GM19025 (cell line): ENCODE data around the gene FN3K.
"Not testable (repeated sequence)": the region's sequence is repeated elsewhere in the genome, so short reads cannot be mapped to it uniquely, and the experiment has no call there.

Experiments
- ATAC-seq: cut with Tn5 transposase; IDR thresholded peaks from one replicate; pipeline ENCODE4 v1.9.1; 2021; ENCODE audit warnings: mild to moderate bottlenecking, low read depth, moderate library complexity; ENCODE audit not compliant: unreplicated experiment

The FN3K gene

GRCh38 chr17:82732118-82732743 is 3.2 kb upstream of the FN3K start:
- no peak for ATAC-seq

- ATAC-seq: no peak
Observed at GRCh38 chr17:82736511-82737185, 1.2 kb downstream of the FN3K start.

DNA sequence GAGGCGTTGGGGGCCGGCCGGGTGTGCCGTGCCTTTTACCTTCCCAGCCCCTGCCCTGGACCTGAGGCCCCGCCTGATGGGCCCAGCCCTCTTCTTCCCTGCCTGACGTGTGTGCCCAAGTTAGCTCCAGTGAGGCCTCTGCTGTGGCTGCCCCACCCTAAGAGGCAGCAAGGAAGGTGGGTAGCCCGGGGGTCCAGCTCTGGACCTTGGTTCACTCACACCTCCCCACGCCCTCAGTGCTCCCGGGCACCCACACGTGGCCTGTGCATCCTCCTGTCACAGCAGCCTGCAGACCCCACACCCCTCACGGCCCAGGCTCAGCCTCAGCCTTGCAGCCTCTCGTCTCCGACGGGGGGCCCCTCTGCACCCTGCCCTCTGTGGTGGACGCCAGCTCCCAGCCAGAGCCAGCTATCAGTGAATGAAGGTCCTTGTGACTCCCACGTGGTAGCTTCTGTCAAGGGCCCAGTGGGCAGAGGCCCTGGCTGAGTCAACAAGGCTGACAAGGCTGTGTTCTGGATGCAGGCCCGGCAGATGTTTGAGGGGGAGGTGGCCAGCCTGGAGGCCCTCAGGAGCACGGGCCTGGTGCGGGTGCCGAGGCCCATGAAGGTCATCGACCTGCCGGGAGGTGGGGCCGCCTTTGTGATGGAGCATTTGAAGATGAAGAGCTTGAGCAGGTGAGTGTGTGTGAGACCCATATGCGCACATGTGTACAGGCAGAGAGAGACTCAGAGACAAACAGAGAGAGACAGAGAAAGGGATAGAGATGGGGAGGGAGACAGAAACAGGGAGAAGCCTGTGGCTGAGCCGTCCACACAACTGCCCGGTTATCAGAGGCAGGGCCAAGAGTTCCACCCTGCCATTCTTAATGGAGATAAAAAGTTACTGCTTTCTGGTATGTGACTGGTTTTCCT is 2.8 kb downstream of the FN3K start:
- ATAC-seq: no peak

DNA sequence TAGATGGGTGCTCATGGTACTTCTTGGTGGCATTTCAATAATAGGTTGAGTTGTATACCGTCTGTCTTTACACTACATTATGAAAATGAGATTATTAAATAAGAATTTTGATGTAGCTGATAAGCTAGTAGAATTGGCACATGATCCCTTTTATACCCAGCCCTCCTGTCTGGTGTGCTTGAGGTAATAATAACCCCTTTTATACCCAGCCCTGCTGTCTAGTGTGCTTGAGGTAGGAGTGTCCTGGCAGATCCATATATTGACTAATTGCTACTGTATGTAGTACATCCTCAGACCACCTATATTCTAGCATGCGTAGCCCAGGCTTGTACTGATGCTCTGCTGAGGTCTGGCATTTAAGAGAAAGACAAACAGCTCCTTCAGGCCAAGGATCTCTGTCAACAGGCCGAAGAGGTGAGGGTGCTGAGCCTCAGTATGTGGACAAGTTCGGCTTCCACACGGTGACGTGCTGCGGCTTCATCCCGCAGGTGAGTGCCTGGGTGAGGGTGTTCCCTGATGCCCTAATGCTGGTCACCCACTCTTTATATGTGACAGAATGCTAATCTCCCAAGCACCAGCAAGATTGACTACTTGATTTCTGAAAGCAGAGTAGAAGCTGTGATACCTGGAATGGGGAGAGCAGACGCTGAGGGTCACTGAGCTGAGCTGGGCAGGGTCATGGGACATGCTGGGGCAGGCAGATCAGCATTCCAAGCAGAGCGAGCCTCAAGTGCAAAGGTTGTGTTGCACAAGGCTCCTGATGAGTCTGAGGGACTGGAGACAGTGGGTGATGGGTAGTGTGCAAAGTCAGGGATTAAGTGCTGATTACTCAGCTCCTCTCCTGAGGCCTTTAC is 5.7 kb downstream of the FN3K start:
- ATAC-seq: no peak

- ATAC-seq: no peak
Observed at GRCh38 chr17:82743344-82744219, 8.2 kb downstream of the FN3K start.

- ATAC-seq: not testable (repeated sequence)
Observed at GRCh38 chr17:82744736-82745135, 9.3 kb downstream of the FN3K start.

- no peak for ATAC-seq
Observed at GRCh38 chr17:82745524-82745923, 10.1 kb downstream of the FN3K start.

DNA sequence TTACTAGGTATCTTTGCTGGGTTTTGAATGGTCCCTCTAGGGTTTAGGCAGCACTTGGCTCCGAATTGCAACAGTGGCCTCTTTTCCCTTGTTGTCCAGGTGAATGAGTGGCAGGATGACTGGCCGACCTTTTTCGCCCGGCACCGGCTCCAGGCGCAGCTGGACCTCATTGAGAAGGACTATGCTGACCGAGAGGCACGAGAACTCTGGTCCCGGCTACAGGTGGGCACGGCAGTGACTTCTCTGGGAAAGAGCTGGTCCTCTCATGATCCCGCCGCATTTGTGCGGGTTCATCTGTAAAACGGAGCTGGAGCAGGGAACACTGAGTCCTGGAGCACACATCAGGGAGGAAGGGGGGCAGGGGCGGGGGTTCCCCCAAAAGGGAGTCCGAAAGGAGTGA is 13.3 kb downstream of the FN3K start:
- no peak for ATAC-seq

- ATAC-seq: no peak
Observed at GRCh38 chr17:82750241-82750908, 15.0 kb downstream of the FN3K start.

- peak; percentile 16 for ATAC-seq
Observed at GRCh38 chr17:82751171-82751570, 15.8 kb downstream of the FN3K start.

- peak; percentile 72 for ATAC-seq
Observed at GRCh38 chr17:82751571-82752370, 16.4 kb downstream of the FN3K start, which contains the start of gene TBCD. TBCD (plus strand) TSS chr17:82752065; CDS start chr17:82752194, 129 bp downstream.

- ATAC-seq: peak; percentile 22
Observed at GRCh38 chr17:82752371-82753200, 17.2 kb downstream of the FN3K start.

- no peak for ATAC-seq
Observed at GRCh38 chr17:82753201-82753464, 17.7 kb downstream of the FN3K start.

DNA sequence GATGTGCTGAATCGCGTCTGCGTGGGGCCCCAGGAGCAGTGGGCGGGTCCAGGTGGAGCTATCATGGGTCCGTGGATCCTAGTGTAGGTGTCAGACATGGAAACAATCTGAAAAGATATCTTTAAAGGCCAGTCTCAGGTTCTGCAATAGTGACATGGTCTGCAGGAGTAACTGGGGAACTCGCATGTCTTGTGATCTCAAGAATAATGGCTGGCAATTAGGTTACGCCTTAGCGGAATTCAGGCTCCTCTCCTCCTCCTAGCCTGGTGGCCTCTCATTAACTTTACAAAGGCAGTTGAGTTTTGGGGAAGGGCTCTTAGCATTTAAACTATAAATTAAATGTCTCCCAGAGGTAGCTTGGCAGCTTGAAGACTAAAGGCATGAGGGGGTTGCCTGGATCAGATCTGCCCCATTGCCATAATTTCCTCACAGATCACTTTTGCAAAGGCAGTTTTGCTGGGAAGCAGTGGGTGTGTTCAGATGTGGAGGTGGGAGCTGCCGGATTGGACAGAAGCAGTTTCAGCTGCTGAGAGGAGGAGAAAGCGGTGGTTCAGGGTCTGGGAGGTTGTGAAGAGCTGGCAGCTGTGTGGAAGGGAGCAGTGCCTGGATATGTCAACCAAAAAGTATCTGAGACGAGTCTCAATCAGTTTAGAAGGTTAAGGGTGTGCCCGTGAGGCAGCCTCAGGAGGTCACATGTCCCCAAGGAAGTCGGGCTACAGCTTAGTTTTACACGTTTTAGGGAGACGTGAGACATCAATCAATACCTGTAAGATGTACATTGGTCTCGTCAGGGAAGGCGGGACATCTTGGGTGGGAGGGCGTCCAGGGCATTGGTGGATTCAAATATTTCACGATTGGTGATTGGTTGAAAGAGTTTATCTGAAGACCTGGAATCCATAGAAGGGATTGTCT is 19.1 kb downstream of the FN3K start:
- ATAC-seq: no peak

DNA sequence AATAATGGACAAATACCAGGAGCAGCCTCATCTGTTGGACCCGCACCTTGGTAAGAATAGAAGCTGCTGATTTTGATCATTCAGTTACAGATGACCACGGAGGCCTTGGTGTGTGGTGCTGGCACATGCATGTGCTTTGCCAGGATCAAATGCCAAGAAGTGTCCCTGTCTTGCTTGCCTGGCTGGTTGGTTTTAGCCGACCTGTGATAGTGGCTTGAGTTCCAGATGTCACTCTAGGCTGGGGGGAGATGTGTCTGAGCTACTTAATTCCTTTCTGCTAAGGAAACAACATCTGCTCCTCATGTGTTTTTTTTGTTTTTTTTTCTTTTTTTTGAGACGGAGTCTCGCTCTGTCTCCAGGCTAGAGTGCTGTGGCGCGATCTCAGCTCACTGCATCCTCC is 20.8 kb downstream of the FN3K start:
- ATAC-seq: no peak

DNA sequence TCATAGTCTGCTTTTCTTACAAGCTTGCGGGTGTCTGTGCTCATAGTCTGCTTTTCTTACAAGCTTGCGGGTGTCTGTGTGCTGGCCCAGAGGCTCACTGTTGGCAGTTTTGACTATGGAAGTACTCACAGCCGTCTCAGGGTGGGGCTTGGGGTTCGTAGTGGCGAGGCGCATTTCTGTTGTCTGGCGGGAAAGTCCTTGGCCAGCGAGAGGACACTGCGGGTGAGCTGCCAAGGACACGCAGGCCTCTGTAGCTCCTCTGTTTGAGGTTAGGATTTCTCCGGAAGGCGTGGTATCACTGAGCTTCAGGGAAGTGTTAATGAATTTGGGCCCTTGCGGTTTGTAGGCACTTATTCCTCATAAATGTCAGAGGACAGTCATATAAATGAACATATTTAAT is 30.0 kb downstream of the FN3K start:
- ATAC-seq: no peak
